Psoas muscle (tissue), 8 donors: Measurements from ENCODE around the gene ITIH5. TPM values are rescaled to one million over a fixed set of nuclear protein-coding genes. Genes with fewer than 3 reads are reported as not detected.

Source experiments
- ATAC-seq, 4 donors: fragments of 200-7000 bp; cut with Tn5 transposase; one replicate each; pipeline ENCODE4 v1.9.1; 2020; ENCODE audit warnings: moderate library complexity in 3 of 4, mild to moderate bottlenecking in 2 of 4
- DNase-seq, 2 donors: peaks; one replicate each; pipeline ENCODE4 v3.0.0-alpha.2; 2020
- H3K27ac ChIP-seq: fragments of 200-600 bp; one replicate; pipeline ENCODE4 v1.8.0; 2022
- H3K27me3 ChIP-seq, 3 donors: fragments of 200-600 bp in 1 of 3; one replicate each; pipeline versions ENCODE4 v1.6.1 to v1.8.0; 2013 to 2022; ENCODE audit warnings: low read length in 2 of 3, mild to moderate bottlenecking in 2 of 3, moderate library complexity in 1 of 3; ENCODE audit not compliant: insufficient read depth in 3 of 3
- H3K36me3 ChIP-seq, 2 donors: fragments of 200-600 bp in 1 of 2; one replicate each; pipeline versions ENCODE4 v1.6.1 to v1.8.0; 2013 to 2022; ENCODE audit warnings: low read depth in 1 of 2, mild to moderate bottlenecking in 1 of 2, moderate library complexity in 1 of 2; ENCODE audit not compliant: insufficient read depth in 1 of 2
- H3K4me1 ChIP-seq: fragments of 200-600 bp; one replicate; pipeline ENCODE4 v1.8.0; 2022
- H3K4me3 ChIP-seq: fragments of 200-600 bp; one replicate; pipeline ENCODE4 v1.8.0; 2022; ENCODE audit warnings: mild to moderate bottlenecking
- H3K9me3 ChIP-seq: fragments of 200-600 bp; one replicate; pipeline ENCODE4 v1.8.0; 2022
- CTCF ChIP-seq: fragments of 200-600 bp; IDR thresholded peaks from one replicate; pipeline ENCODE4 v1.8.0; 2022; ENCODE audit warnings: antibody characterized with exemption
- WGBS, 3 donors: extraction: QIAGEN DNeasy Blood & Tissue Kit; methylation state at CpG; one replicate each; pipeline versions ENCODE4 v1.1.6 to v1.1.7; 2013; 5-methylcytosine and 5-hydroxymethylcytosine counted together
- intact Hi-C, 2 donors: fragments of 100-400 bp; cut with DNase I; formaldehyde crosslinking; loops; one replicate each; pipeline versions ENCODE4 v1.11.0 to v1.14.2; 2022
- polyA plus RNA-seq, 3 donors: library from polyadenylated mRNA; stranded (reverse); fragments of 200-250 nt; gene quantifications; one replicate each; pipeline ENCODE4 v1.2.3, GENCODE V29; 2013
- total RNA-seq, 4 donors: library from RNA; stranded (reverse); fragmentation: NEBNext Ultra II Directional in 2 of 4; extraction: Animal tissue kit (Norgen Biotek cat#: 25700) in 2 of 4; gene quantifications; one replicate each; pipeline versions ENCODE4 v1.2.1 to v1.2.4, GENCODE V29; 2021 to 2023
- donor health status: healthy with polysubstance abuse.
- donor health status: DM: no; HTN: no; CAD: no; lungs with moderate emphysema.
- donor health status: Bipolar disorder and iron deficiency.
- donor health status: healthy.
- donor health status: DM: yes; HTN: yes; CAD: no.
- donor health status: DM: no; HTN: no; CAD: no.
- donor health status: DM: no; HTN: no; CAD: no.
- donor health status: DM: yes; HTN: yes; CAD: no.

The ITIH5 gene
- total and polyA plus RNA-seq, 7 donors: 1.3 to 13.0 (median 2.9) TPM

GRCh38 chr10:7563368-7563767, 103.4 kb downstream of the ITIH5 start:
- WGBS, 3 donors: 17 to 27% (median 18%) methylated on average over 7 of the region's 7 CpGs
- DNase-seq: no peak
- no peak for TF ChIP-seq CTCF
- H3K36me3 ChIP-seq: no peaks in the 10 kb centered on the region
- peaks cover 0 to 2% (median 0%) of the 10 kb centered on the region in 3 donors for H3K27me3 ChIP-seq
- H3K9me3 ChIP-seq: no peaks in the 10 kb centered on the region
- peaks cover 9% of the 10 kb centered on the region for H3K4me1 ChIP-seq
- no peak overlapping the region for H3K4me3 ChIP-seq
- ATAC-seq: peak; percentile 15 to 46 (median 29)
- no peak overlapping the region for H3K27ac ChIP-seq
- intact Hi-C loops: no loop called here

- DNase-seq (no peak), ATAC-seq (peak in 2 of 4 donors; percentile 31 to 38)
- no peaks in the 10 kb centered on the region for H3K36me3 ChIP-seq
- peaks cover 9% of the 10 kb centered on the region for H3K4me1 ChIP-seq
- no peaks in the 10 kb centered on the region for H3K9me3 ChIP-seq
- H3K27me3 ChIP-seq: peaks cover 0 to 2% (median 0%) of the 10 kb centered on the region in 3 donors
- TF ChIP-seq CTCF: no peak
- no peak overlapping the region for H3K4me3 ChIP-seq
- intact Hi-C loops: no loop called here
- WGBS, 3 donors: 43 to 48% (median 45%) methylated on average over 6 of the region's 6 CpGs
- H3K27ac ChIP-seq: peak overlapping the region; percentile 30
Observed at GRCh38 chr10:7561985-7562384, 104.8 kb downstream of the ITIH5 start.

- peaks cover 9% of the 10 kb centered on the region for H3K4me1 ChIP-seq
- 3 to 9% (median 9%) methylated on average over 19 of the region's 19 CpGs for WGBS, 3 donors
- TF ChIP-seq CTCF: no peak
- DNase-seq (peak; percentile 68 to 84), ATAC-seq (peak; percentile 75 to 87 (median 84))
- intact Hi-C loops: no loop called here
- peak overlapping the region; percentile 30 for H3K27ac ChIP-seq
- H3K9me3 ChIP-seq: no peaks in the 10 kb centered on the region
- H3K4me3 ChIP-seq: no peak overlapping the region
- no peaks in the 10 kb centered on the region for H3K36me3 ChIP-seq
- peaks cover 0 to 2% (median 0%) of the 10 kb centered on the region in 3 donors for H3K27me3 ChIP-seq
Observed at GRCh38 chr10:7561216-7561893, 105.4 kb downstream of the ITIH5 start.

- TF ChIP-seq CTCF: no peak
- Histone ChIP-seq H3K4me1 (peaks cover 9% of the 10 kb centered on the region), H3K9me3 (no peaks in the 10 kb centered on the region), H3K27ac (no peak overlapping the region), H3K4me3 (no peak overlapping the region), H3K36me3 (no peaks in the 10 kb centered on the region), H3K27me3 (peaks cover 0 to 2% (median 0%) of the 10 kb centered on the region in 3 donors)
- ATAC-seq (peak in 1 of 4 donors; percentile 31), DNase-seq (no peak)
- intact Hi-C loops: no loop called here
- WGBS, 3 donors: 38 to 45% (median 38%) methylated on average over 4 of the region's 4 CpGs
Observed at GRCh38 chr10:7560519-7560918, 106.2 kb downstream of the ITIH5 start.

GRCh38 chr10:7559386-7559785, 107.4 kb downstream of the ITIH5 start:
- H3K27ac ChIP-seq: no peak overlapping the region
- H3K27me3 ChIP-seq: peaks cover 0 to 2% (median 0%) of the 10 kb centered on the region in 3 donors
- H3K4me1 ChIP-seq: peaks cover 9% of the 10 kb centered on the region
- H3K4me3 ChIP-seq: no peak overlapping the region
- ATAC-seq: no peak
- intact Hi-C loops: no loop called here
- H3K36me3 ChIP-seq: no peaks in the 10 kb centered on the region
- H3K9me3 ChIP-seq: no peaks in the 10 kb centered on the region
- DNase-seq: no peak
- WGBS, 3 donors: 67 to 84% (median 71%) methylated on average over 3 of the region's 3 CpGs
- TF ChIP-seq CTCF: no peak
